ENCODE results near the gene ACTA1. TPM values are rescaled to one million over a fixed set of nuclear protein-coding genes. Genes with fewer than 3 reads are reported as not detected.
"Not testable (repeated sequence)": the region's sequence is repeated elsewhere in the genome, so short reads cannot be mapped to it uniquely, and the experiment has no call there.

The ACTA1 gene
- total RNA-seq, 6 donors from 2014 or later = 0.17 to 0.26 TPM; not detected in 4

DNA sequence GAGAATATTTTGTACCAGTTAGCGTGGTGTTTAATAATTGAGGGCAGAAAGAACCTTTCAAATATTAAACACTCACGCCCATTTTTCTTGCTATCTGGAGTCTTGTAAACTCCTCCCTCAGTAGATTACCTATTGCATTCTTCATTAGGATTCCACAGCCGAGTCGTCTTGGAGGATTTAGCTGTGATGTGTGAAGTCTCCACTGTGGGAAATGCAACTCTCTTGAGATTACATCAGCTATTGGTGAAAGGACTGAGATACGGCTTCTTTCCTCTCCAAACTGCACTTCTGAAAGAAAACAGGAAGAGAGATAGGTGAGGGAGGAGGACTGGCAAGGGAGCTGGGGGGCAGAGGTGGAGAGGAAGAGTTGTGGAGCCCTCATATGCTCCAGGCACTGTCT lies 36.1 kb downstream of the ACTA1 start:
- Histone ChIP-seq H3K36me3 (no peaks in the 10 kb centered on the region), H3K27ac (no peak overlapping the region), H3K4me3 (no peak overlapping the region), H3K27me3 (no peaks in the 10 kb centered on the region), H3K9me3 (no peaks in the 10 kb centered on the region), H3K4me1 (no peaks in the 10 kb centered on the region)
- no peak for TF ChIP-seq POLR2AphosphoS5 (IDR thresholded peaks at IDR 0.05)
- no peak for TF ChIP-seq EP300 (IDR thresholded peaks at IDR 0.05)
- TF ChIP-seq POLR2A (IDR thresholded peaks at IDR 0.05) = no peak
- TF ChIP-seq, protein P1, sequence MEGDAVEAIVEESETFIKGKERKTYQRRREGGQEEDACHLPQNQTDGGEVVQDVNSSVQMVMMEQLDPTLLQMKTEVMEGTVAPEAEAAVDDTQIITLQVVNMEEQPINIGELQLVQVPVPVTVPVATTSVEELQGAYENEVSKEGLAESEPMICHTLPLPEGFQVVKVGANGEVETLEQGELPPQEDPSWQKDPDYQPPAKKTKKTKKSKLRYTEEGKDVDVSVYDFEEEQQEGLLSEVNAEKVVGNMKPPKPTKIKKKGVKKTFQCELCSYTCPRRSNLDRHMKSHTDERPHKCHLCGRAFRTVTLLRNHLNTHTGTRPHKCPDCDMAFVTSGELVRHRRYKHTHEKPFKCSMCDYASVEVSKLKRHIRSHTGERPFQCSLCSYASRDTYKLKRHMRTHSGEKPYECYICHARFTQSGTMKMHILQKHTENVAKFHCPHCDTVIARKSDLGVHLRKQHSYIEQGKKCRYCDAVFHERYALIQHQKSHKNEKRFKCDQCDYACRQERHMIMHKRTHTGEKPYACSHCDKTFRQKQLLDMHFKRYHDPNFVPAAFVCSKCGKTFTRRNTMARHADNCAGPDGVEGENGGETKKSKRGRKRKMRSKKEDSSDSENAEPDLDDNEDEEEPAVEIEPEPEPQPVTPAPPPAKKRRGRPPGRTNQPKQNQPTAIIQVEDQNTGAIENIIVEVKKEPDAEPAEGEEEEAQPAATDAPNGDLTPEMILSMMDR (IDR thresholded peaks at IDR 0.05) = no peak
- 39 to 45% methylated on average over 5 of the region's 5 CpGs for WGBS, 2 donors
- no peak for DNase-seq
- ATAC-seq (ENCODE audit: low FRiP score in 2 of 2) = no peak

DNA sequence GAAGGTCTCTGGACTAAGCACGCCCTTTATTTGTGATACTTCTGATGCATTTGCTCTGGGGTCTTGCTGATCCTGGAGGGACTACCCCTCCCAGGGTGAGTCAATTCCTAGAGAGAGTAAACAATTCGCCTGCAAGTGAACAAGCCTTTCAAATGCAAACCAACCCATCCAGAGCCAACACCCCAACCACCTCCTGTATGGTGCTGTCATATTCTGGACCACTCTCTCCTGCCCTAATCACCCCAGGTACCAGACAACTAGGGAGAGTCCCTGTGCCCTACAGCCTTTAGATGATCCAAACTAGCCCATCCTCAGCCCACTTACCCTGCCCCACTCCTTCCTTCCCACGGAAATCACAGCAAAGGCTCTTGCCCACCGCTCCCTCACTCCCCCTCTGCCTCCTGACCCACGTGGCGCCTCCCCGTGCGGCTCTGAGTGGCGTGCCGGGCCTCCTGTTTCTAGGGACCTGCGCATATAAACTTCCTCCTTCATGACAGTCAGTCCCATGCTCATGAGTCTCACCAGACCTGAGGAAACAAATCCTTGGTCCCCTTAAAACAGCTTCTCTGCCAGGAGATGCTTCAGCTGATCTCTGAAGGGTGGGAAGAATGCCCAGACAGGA lies 37.2 kb downstream of the ACTA1 start:
- peak in 1 of 2 donors; percentile 54 for DNase-seq
- no peaks in the 10 kb centered on the region for H3K27me3 ChIP-seq
- no peaks in the 10 kb centered on the region for H3K4me1 ChIP-seq

GRCh38 chr1:229394517-229394916 lies 39.4 kb downstream of the ACTA1 start:
- H3K4me3 ChIP-seq; H3K9me3 ChIP-seq; H3K36me3 ChIP-seq; H3K4me1 ChIP-seq; H3K27ac ChIP-seq; ATAC-seq (ENCODE audit: low FRiP score in 2 of 2); H3K27me3 ChIP-seq; DNase-seq: not testable (repeated sequence)
- 76 to 85% methylated on average over 5 of the region's 5 CpGs for WGBS, 2 donors

More for the DNA sequence above, 37.2 kb downstream of the ACTA1 start:
- H3K27ac ChIP-seq = no peak overlapping the region
- no peaks in the 10 kb centered on the region for H3K36me3 ChIP-seq
- ATAC-seq (ENCODE audit: low FRiP score in 2 of 2) = peak in 1 of 2 donors; percentile 55
- WGBS, 2 donors = 30 to 37% methylated on average over 11 of the region's 11 CpGs
- H3K9me3 ChIP-seq = no peaks in the 10 kb centered on the region
- TF ChIP-seq POLR2AphosphoS5 (IDR thresholded peaks at IDR 0.05) = no peak
- TF ChIP-seq EP300 (IDR thresholded peaks at IDR 0.05) = no peak
- no peak for TF ChIP-seq POLR2A (IDR thresholded peaks at IDR 0.05)
- TF ChIP-seq, protein P1 (IDR thresholded peaks at IDR 0.05) = no peak
- H3K4me3 ChIP-seq = no peak overlapping the region

DNA sequence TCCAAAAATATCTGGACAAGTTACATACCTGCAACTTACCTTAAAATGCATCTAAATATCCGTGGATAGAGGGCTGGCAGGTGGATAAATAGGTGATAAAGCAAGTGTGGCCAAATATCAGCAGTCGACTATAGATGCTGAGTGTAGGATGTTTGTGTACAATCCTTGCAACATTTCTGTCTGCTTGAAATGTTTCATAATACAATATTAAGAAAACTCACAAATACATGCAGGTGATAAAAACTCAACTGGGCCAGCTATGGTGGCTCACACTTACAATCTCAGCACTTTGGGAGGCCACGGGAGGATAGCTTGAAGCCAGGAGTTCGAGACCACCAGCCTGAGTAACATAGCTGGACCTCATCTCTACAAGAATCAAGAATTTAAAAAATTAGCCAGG lies 41.0 kb downstream of the ACTA1 start:
- no peak for ATAC-seq (ENCODE audit: low FRiP score in 2 of 2)
- no peak for DNase-seq
- H3K27ac ChIP-seq = no peak overlapping the region
- 75 to 78% methylated on average over 4 of the region's 4 CpGs for WGBS, 2 donors
- no peaks in the 10 kb centered on the region for H3K36me3 ChIP-seq
- H3K4me1 ChIP-seq = no peaks in the 10 kb centered on the region
- H3K4me3 ChIP-seq = no peak overlapping the region
- TF ChIP-seq, protein P1 (IDR thresholded peaks at IDR 0.05) = no peak
- no peak for TF ChIP-seq POLR2AphosphoS5 (IDR thresholded peaks at IDR 0.05)
- no peak for TF ChIP-seq POLR2A (IDR thresholded peaks at IDR 0.05)
- TF ChIP-seq EP300 (IDR thresholded peaks at IDR 0.05) = no peak
- H3K27me3 ChIP-seq = no peaks in the 10 kb centered on the region
- H3K9me3 ChIP-seq = peaks cover 0 to 3% (median 0%) of the 10 kb centered on the region in 4 donors

DNA sequence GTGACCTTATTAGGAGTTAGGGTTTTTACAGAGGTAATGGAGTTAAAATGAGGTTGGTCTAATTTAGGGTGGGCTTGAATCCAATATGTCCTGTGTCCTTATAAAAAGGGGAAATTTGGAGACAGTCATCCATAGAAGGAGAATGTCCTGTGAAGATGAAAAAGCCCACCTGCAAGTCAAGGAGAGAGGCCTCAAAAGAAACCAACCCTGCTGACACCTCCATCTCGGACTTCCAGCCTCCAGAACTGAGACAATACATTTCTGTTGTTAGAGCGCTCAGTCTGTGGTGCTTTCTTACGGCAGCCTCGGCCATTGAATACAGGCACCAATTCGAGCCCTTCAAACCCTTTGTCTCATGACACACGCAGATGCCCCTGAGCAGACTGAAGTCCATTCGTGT lies 43.8 kb downstream of the ACTA1 start:
- 84 to 93% methylated on average over 7 of the region's 7 CpGs for WGBS, 2 donors
- no peak for DNase-seq
- no peaks in the 10 kb centered on the region for H3K4me1 ChIP-seq
- H3K4me3 ChIP-seq = no peak overlapping the region
- TF ChIP-seq, protein P1 (IDR thresholded peaks at IDR 0.05) = no peak
- no peak for TF ChIP-seq EP300 (IDR thresholded peaks at IDR 0.05)
- no peak for TF ChIP-seq POLR2A (IDR thresholded peaks at IDR 0.05)
- H3K36me3 ChIP-seq = no peaks in the 10 kb centered on the region
- no peaks in the 10 kb centered on the region for H3K27me3 ChIP-seq
- no peak for ATAC-seq (ENCODE audit: low FRiP score in 2 of 2)
- peaks cover 0 to 3% (median 0%) of the 10 kb centered on the region in 4 donors for H3K9me3 ChIP-seq
- no peak overlapping the region for H3K27ac ChIP-seq
